ENCODE data around the gene FOXJ1.

The FOXJ1 gene

GRCh38 chr17:76123749-76124581 is 17.1 kb downstream of the FOXJ1 start:
- DNase-seq (ENCODE audit: low read depth in 2 of 2), result no peak

- DNase-seq (ENCODE audit: low read depth in 2 of 2), result no peak
These were observed 17.9 kb downstream of the FOXJ1 start for GRCh38 chr17:76123191-76123499.

- DNase-seq (ENCODE audit: low read depth in 2 of 2), result no peak
These were observed 18.4 kb downstream of the FOXJ1 start for GRCh38 chr17:76122431-76123190.

- peak in 1 of 2 donors; percentile 30 for DNase-seq (ENCODE audit: low read depth in 2 of 2)
These were observed 19.1 kb downstream of the FOXJ1 start for GRCh38 chr17:76121932-76122430.

- DNase-seq (ENCODE audit: low read depth in 2 of 2), result no peak
These were observed 20.4 kb downstream of the FOXJ1 start for GRCh38 chr17:76120658-76121008.

GRCh38 chr17:76119409-76120371 is 21.4 kb downstream of the FOXJ1 start:
- DNase-seq (ENCODE audit: low read depth in 2 of 2), result no peak

GRCh38 chr17:76115138-76115754 is 25.8 kb downstream of the FOXJ1 start:
- DNase-seq (ENCODE audit: low read depth in 2 of 2), result no peak

- no peak for DNase-seq (ENCODE audit: low read depth in 2 of 2)
These were observed 29.1 kb downstream of the FOXJ1 start for GRCh38 chr17:76111956-76112355.

GRCh38 chr17:76107509-76107908 is 33.5 kb downstream of the FOXJ1 start:
- no peak for DNase-seq (ENCODE audit: low read depth in 2 of 2)

GRCh38 chr17:76106703-76107102 is 34.3 kb downstream of the FOXJ1 start:
- no peak for DNase-seq (ENCODE audit: low read depth in 2 of 2)

- DNase-seq (ENCODE audit: low read depth in 2 of 2), result no peak
These were observed 36.2 kb downstream of the FOXJ1 start for GRCh38 chr17:76104896-76105231.

GRCh38 chr17:76104140-76104895 is 36.7 kb downstream of the FOXJ1 start:
- DNase-seq (ENCODE audit: low read depth in 2 of 2), result no peak

- peak; percentile 86 for DNase-seq (ENCODE audit: low read depth in 2 of 2)
These were observed 37.5 kb downstream of the FOXJ1 start, which contains the start of gene EXOC7 for GRCh38 chr17:76103274-76104139. Gene EXOC7 (minus strand): TSS chr17:76103787. CDS start chr17:76103692, 95 bp downstream.

GRCh38 chr17:76102944-76103273 is 38.1 kb downstream of the FOXJ1 start:
- no peak for DNase-seq (ENCODE audit: low read depth in 2 of 2)

GRCh38 chr17:76097716-76098295 is 43.2 kb downstream of the FOXJ1 start:
- no peak for DNase-seq (ENCODE audit: low read depth in 2 of 2)

GRCh38 chr17:76095943-76096342 is 45.1 kb downstream of the FOXJ1 start:
- no peak for DNase-seq (ENCODE audit: low read depth in 2 of 2)

GRCh38 chr17:76094046-76094445 is 47.0 kb downstream of the FOXJ1 start:
- DNase-seq (ENCODE audit: low read depth in 2 of 2), result no peak

GRCh38 chr17:76092526-76093413 is 48.3 kb downstream of the FOXJ1 start:
- no peak for DNase-seq (ENCODE audit: low read depth in 2 of 2)
